ENCODE measurements around the gene VCL. TPM values are rescaled to one million over a fixed set of nuclear protein-coding genes. Genes with fewer than 3 reads are reported as not detected.
A peak's percentile ranks its signal among the peaks of the same experiment; 100 is the strongest.

Gene VCL
- total RNA-seq, 2 donors from 2014 or later: 109 to 214 TPM

DNA sequence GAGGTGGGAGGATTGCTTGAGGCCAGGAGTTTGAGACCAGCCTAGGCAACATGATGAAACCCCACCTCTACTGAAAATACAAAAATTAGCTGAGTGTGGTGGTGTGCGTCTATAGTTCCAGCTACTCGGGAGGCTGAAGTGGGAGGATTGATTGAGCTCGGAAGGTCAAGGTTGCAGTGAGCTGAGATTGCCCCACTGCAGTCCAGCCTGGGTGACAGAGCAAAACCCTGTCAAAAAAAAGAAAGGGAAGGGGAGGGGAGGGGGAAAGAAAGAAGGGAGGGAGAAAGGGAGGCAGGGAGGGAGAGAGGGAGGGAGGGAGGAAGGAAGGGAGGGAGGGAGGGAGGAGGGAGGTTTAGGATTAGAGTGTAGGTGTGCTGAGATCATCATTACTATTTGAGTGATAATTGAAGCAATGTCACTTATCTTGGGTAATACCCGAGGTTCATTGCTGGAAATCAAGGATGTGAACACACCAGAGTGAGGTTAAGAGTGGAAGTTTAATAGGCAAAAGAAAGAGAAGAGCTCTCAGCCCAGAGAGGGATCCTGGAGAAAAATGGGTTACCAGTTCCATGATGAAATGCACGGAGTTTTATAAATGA is 27.6 kb downstream of the VCL start:
- peaks cover 6% of the 10 kb centered on the region for H3K27me3 ChIP-seq (ENCODE audit: control insufficient read depth, insufficient read depth, low read length, poor library complexity, severe bottlenecking)
- Mint-ChIP-seq H3K36me3 (ENCODE audit: low read depth) (peaks cover 41% of the 10 kb centered on the region), H3K4me3 (no peak overlapping the region), H3K4me1 (peaks cover 30% of the 10 kb centered on the region), H3K27ac (no peak overlapping the region), H3K9me3 (no peaks in the 10 kb centered on the region), H3K27me3 (ENCODE audit: insufficient read depth) (peaks cover 48% of the 10 kb centered on the region)
- H3K4me3 ChIP-seq (ENCODE audit: low read length): no peak overlapping the region
- H3K36me3 ChIP-seq (ENCODE audit: control insufficient read depth, insufficient read depth, low read length): peaks cover 55% of the 10 kb centered on the region
- H3K4me1 ChIP-seq (ENCODE audit: control insufficient read depth, insufficient read depth, low read length): peaks cover 6% of the 10 kb centered on the region
- H3K9ac ChIP-seq (ENCODE audit: extremely low read depth, low read length, poor library complexity, severe bottlenecking): no peak overlapping the region
- DNase-seq: no peak
- TF ChIP-seq CTCF (conservative IDR thresholded peaks at IDR 0.05): no peak
- H3K27ac ChIP-seq (ENCODE audit: low read depth, low read length): no peak overlapping the region
- WGBS, 2 experiments (ENCODE audit: insufficient coverage in 1 of 2, insufficient read length in 1 of 2): 81 to 90% methylated on average over 2 to 5 of the region's 5 CpGs
- no peaks in the 10 kb centered on the region for H3K9me3 ChIP-seq (ENCODE audit: control insufficient read depth, low read length)

GRCh38 chr10:74026428-74027015 is 28.6 kb downstream of the VCL start:
- Histone ChIP-seq H3K27me3 (ENCODE audit: control insufficient read depth, insufficient read depth, low read length, poor library complexity, severe bottlenecking) (peaks cover 6% of the 10 kb centered on the region), H3K4me1 (ENCODE audit: control insufficient read depth, insufficient read depth, low read length) (peaks cover 6% of the 10 kb centered on the region), H3K9ac (ENCODE audit: extremely low read depth, low read length, poor library complexity, severe bottlenecking) (no peak overlapping the region), H3K9me3 (ENCODE audit: control insufficient read depth, low read length) (no peaks in the 10 kb centered on the region), H3K36me3 (ENCODE audit: control insufficient read depth, insufficient read depth, low read length) (peaks cover 55% of the 10 kb centered on the region), H3K4me3 (ENCODE audit: low read length) (no peak overlapping the region), H3K27ac (ENCODE audit: low read depth, low read length) (no peak overlapping the region)
- H3K27ac Mint-ChIP-seq: no peak overlapping the region
- no peaks in the 10 kb centered on the region for H3K9me3 Mint-ChIP-seq
- H3K27me3 Mint-ChIP-seq (ENCODE audit: insufficient read depth): peaks cover 44% of the 10 kb centered on the region
- WGBS, 2 experiments (ENCODE audit: insufficient coverage in 1 of 2, insufficient read length in 1 of 2): 67 to 71% methylated on average over 2 to 3 of the region's 3 CpGs
- DNase-seq: no peak
- no peak overlapping the region for H3K4me3 Mint-ChIP-seq
- TF ChIP-seq CTCF (conservative IDR thresholded peaks at IDR 0.05): peak; percentile 25
- H3K36me3 Mint-ChIP-seq (ENCODE audit: low read depth): peaks cover 50% of the 10 kb centered on the region
- peaks cover 31% of the 10 kb centered on the region for H3K4me1 Mint-ChIP-seq

GRCh38 chr10:74027702-74028101 is 29.8 kb downstream of the VCL start:
- Histone ChIP-seq H3K27ac (ENCODE audit: low read depth, low read length) (no peak overlapping the region), H3K9ac (ENCODE audit: extremely low read depth, low read length, poor library complexity, severe bottlenecking) (no peak overlapping the region), H3K9me3 (ENCODE audit: control insufficient read depth, low read length) (no peaks in the 10 kb centered on the region), H3K27me3 (ENCODE audit: control insufficient read depth, insufficient read depth, low read length, poor library complexity, severe bottlenecking) (peaks cover 6% of the 10 kb centered on the region), H3K4me1 (ENCODE audit: control insufficient read depth, insufficient read depth, low read length) (peaks cover 6% of the 10 kb centered on the region), H3K4me3 (ENCODE audit: low read length) (no peak overlapping the region), H3K36me3 (ENCODE audit: control insufficient read depth, insufficient read depth, low read length) (peaks cover 50% of the 10 kb centered on the region)
- Mint-ChIP-seq H3K9me3 (no peaks in the 10 kb centered on the region), H3K27me3 (ENCODE audit: insufficient read depth) (peaks cover 41% of the 10 kb centered on the region), H3K36me3 (ENCODE audit: low read depth) (peaks cover 46% of the 10 kb centered on the region), H3K4me3 (no peak overlapping the region), H3K27ac (no peak overlapping the region), H3K4me1 (peaks cover 28% of the 10 kb centered on the region)
- DNase-seq: no peak
- WGBS, 2 experiments (ENCODE audit: insufficient coverage in 1 of 2, insufficient read length in 1 of 2): 83% methylated on average over 2 of the region's 2 CpGs; no CpG with 5 or more reads in 1 of the 2 experiments
- TF ChIP-seq CTCF (conservative IDR thresholded peaks at IDR 0.05): no peak
